GM19455 (cell line): ENCODE data around the gene RBM33.

Source experiments
- ATAC-seq: cut with Tn5 transposase; IDR thresholded peaks from one replicate; pipeline ENCODE4 v1.9.1; 2021; ENCODE audit not compliant: unreplicated experiment

Gene RBM33

DNA sequence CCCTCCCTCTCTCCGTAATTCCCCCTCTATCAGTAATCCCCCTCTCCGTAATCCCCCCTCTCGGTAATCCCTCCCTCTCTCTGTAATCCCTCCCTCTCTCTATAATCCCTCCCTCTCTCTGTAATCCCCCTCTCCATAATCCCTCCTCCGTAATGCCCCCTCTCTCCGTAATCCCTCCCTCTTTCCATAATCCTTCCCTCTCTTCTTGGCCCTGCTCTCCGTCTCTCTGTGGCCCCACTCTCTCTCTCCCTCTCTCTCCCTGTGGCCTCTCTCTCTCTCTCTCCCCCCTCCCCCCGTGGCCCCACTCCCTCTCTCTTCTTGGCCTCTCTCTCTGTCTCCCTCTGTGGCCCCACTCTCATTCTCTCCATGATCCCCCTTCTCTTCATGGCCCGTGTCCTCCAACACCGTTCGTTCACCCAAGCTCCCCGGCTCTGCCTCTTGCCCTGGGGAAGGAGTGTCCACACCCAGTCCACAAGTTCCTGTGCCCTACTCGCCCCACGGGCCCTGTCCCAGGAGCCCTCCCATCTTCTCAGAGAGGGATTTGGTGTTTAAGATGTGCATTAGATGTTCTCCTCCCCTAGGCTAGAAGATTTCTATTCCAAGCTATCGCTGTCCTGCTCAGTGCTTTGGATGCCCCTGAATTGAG lies 148.0 kb downstream of the RBM33 start:
- no peak for ATAC-seq

DNA sequence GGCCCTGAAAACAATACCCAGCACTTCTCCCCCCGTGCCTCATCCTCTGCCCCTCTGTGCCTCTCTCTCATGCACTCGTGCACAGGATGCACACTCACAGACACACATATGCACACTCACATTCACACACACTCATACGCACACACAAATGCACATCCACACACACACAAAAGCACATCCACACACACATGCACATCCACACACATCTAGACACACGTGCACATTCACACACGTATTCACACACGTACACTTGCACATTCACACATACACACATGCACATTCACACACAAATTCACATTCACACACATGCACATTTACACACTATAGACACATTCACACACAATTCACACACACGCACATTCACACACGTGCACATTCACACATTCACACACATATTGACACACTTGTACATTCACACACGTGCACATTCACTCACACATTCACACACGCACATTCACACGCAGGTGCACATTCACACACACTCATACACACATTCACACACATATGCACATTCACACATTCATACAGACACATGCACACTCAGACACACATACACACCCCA lies 148.6 kb downstream of the RBM33 start:
- no peak for ATAC-seq

DNA sequence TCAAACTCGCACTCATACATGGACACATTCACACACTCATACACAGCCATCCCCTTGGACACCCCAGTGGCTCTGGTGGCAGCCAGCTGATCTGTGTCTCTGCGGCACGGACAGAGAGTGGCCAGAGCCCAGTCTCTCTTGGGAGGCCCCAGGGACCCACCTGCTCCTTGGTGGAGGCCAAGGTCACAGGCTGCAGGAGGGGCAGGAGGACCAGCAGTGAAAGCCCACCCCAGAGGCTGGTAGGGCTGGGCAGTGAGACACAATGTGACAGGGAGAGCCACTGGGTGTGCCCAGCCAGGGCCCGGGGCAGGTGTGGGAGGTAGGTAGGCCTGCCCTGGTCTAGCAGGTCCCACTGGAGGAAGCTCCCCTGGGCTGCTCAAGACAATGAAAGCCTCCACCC lies 149.3 kb downstream of the RBM33 start:
- ATAC-seq, result no peak

DNA sequence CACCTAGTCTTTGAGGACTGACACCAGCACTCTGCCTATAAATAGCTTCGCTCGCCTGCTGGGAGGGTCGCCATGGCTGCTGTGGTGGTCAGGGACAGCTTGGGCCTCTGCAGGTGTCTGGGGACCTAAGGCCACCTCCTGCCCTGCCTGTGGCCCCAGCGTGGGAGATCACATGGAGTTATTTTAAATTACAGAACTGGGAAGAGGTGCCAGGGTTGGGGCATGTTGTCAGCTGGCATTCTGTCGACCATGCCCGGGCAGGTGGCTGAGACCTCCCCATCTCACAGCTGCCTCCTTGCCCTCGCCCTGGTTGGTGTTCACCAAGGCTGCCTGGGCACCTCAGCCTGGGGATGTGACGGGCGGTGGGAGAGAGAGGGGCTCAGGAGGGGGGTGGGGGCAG lies 149.7 kb downstream of the RBM33 start:
- ATAC-seq, result no peak

DNA sequence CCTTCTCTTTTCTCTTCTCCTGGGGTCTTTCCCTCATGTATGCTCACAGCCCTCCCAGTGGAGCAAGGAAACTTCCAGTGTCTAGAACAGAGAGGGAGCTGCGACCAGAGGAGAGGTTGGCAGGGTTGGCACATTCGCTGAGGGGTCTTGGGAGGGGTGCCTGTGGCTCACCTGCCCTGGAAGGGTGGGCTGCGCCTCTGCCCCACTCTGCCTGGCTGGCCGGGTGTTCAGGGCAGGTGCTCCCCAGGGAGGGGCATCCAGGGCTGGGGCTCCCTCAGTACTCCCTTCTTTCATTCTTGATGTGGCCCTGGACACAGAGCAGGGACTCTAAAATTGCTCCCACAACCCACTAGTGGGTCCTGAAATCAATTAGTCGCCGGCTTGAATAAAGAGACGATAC lies 150.9 kb downstream of the RBM33 start:
- no peak for ATAC-seq

DNA sequence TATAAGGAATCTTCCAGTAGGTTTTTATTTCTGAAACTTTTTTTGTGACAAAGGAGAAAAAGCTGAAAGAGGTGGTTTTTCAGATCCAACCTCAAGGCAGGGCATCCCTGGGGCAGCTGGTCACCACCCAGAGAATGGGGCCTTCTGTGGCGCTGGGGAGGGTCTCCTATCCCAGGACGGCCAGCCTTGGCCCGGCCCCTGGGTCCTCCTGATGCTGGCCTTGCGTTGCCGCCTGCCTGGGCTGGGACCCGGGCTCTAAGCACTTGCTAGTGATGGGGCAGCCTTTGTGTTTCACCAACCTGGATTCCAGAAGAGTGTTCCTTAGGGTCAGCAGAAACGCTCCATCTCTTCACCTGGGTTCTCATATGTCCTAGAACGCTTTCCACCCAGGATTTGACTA lies 151.5 kb downstream of the RBM33 start:
- no peak for ATAC-seq

DNA sequence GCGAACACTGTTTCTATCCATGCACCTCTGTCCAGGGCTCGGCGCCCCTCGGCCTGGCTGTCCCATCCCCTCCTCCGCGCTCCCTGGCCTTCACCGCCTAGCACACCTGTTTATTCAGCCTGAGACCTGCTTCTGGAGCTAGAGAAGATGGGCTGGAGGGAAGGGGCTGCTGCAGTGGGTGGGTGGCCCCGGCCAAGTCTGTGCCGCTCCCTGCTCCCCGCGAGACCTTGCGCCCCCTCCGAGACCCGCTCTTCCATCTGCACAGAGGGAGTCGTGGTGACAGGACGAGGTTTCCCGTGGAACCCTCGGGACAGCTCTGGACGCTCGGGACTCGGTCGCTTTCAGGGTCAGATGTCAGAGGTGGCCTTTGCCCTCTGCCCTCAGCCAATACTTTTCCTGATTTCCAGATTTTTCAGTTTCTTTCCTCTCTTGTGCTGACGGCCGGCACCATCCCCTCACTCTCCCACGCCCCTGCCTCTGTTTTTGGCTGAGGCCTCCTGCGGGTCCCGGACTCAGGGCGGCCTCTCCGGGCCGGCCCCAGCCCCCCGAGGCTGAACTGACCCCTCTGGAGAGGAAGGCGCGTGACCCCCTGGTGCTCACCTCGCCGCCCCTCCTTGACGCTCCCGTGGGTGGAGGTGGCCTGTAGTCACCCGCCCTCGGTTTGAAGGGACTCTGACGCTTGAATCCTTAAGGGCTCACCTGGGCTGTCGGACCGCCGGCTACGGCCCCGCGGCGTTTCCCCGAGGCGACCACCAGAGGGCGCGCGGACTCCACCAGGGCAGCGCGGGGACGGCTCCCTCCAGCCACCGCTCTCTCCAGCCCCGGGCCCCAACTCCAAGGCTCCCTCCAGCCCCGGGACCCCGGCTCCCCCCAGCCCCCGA lies 152.2 kb downstream of the RBM33 start:
- ATAC-seq, result no peak

DNA sequence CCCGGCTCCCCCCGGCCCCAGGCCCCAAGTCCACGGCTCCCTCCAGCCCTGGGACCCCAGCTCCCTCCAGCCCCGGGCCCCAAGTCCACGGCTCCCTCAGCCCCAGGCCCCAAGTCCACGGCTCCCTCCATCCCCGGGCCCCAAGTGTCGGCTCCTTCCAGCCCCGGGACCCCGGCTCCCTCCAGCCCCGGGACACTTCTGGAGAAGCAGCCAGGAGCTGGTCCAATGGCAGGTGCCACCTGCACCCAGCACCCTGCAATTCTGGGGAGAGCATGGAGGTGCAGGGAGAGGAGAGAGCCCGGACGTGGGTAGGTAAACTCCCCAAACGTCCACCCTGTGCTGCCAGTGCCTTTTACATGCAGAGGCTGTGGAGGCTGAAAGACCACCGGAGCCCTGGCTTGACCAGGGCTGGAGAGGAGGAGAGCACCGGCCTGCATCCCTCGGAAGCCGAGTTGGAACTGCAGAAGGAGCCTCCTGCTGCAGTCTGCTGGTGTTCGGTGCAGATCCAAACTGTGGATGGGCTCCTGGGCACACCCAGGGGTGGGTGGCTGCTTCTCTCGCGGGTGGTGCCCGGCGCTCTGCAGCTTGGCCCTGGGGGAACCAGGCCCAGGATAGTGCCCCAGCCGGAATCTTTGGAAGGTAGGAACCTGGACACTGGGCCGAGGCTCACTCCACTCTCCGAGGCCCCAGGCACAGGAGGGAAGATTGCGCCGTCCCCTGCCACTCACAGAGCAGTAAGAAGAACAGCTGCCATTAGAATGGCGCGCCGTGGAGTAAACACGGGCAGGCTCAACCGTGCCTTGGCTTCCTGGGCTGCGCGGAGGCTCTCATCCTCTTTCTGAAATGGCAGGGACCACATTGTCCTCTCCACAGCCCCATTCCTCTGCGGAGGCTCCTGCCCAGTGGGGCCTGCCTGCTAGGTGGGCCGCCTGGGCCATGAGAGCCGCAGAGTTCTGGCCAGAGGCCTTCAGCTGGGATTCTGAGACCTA lies 153.1 kb downstream of the RBM33 start:
- no peak for ATAC-seq

DNA sequence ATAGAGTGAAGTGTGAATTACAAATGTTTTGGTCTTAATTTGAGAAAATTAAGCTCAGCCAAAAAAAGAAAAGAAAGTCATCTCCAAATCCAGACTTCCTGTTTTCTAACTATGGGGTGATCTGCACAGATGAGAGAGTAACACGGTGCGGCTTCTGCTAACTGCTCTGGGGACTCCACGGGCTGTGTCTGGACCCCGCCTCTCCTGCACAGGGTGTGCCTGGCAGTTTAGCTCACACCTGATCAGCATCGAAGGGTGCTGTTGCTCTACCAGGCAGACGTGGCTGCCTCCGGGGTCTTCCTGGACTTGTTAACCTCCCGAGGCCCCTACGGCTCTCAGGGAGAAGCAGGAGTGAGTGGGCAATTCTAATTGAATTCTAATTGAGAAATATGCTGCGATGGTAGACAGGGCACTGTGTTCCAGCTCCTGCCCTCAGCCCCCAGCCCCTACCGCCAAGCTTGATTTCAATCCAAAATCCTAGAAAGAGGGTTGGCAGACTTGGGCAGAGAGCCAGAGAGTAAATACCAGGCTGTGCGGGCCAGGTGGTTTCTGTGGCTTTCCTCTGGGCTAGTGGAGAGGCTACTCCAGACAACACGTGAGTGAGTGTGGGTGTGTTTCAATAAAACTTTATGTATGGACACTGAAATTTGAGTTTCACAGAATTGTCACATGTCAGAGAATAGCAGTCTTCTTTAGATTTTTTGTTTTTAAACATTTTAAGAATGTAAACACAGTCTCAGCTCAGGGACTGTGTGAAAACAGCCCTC lies 154.4 kb downstream of the RBM33 start:
- ATAC-seq, result no peak

DNA sequence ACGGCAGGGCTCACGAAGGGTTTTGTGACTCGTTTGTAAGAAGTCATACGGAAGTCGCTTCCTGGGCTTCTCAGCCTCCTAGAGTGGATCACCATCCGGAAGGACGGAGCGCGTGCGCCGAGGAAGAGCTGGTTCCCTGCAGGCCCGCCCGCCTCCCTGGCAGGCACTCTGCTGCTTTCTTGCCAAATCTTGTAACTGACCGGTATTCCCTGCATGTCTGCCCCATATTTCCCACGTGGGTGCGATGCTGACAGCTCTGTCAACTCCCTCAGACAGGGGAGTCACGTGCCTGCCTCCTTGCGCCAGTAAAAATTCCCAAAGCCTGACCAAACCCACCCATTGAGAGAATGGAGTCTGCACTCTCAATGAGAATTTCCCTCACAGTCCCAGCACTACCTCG lies 155.1 kb downstream of the RBM33 start:
- ATAC-seq, result no peak

DNA sequence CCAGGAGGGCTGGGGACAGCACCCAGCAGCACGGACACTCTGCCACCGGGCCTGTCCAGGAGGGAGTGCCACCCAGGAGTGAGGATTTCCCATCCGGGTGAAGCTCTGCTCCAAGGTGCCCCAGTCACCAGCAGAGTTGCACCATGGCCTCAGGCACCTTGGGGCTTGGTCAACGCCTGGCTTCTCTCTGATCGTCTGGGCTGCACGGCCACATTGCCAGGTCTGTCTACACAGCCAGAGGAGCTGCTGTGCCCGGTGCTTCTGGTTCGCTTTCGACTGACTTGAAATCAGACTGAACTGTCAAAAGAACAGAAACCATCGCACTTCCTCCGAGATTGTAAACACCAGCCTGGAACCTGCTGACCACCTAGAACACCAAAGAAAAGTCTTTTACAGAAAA lies 155.8 kb downstream of the RBM33 start:
- ATAC-seq, result no peak

DNA sequence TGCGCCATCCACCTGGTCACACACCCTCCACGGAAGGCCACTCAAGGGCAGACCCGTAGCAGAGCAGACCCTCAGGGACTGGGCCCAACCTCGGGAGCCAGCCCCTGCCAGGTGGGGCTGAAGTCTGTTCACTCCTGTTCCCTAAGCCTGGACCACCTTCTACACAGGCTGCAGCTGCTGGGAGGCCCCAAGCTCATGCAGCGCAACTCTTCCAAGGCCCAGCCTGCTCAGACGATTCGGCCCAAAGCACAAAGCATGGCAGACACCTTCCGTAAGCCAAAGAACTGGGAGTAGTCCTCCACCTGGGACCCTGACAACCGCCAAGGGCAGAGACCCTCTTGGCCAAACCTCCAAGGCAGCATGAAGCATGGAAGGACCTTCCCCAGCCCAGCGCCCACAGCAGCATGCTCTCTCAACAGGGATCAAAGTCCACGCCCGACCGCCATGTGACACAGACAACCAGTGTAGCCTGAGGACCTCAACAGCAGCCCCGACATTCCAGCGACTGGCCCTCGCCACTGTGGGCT lies 156.3 kb downstream of the RBM33 start:
- no peak for ATAC-seq

DNA sequence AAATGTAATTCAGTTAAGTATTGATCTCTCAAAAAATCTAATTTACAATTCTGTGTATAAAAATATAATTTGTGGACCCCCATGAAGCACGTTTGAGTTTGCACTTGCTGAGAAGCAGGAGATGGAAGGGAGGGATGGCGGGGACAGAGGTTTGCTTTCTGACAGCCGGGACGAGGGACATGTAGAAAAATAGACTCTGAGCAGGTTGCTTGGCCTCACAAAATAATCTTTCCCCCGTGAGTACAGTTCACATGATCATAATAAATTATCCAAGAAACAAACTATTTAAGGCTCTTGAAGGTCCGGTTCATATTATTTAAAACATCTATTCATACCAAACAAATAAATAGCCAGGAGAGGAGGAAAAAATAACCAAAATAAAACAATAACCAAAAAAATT lies 157.8 kb downstream of the RBM33 start:
- ATAC-seq, result no peak

DNA sequence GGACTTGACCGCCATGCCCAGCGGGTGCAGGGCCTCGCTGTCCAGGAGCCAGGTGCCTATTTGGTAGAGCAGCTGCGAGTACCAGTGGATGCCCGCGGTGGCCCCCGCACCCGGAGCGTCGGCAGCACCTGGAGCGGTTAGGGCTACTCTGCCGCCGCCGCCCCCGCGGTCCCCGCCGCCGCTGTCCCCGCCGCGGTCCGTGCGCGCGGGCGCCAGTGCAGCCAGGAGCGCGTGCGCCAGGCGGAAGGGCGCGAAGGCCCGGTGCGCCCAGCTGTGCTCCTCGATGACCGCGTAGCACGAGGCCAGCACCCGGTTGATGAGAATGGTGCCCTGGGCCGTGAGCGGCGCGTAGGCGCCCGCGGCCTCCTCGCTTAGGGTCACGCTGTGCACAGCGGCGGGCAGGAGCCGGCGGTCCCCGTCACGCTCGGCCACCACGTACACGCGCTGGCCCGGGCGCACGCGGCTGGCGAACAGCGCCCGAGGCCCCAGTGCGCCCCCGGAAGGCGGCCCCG lies 158.5 kb downstream of the RBM33 start:
- ATAC-seq, result no peak

DNA sequence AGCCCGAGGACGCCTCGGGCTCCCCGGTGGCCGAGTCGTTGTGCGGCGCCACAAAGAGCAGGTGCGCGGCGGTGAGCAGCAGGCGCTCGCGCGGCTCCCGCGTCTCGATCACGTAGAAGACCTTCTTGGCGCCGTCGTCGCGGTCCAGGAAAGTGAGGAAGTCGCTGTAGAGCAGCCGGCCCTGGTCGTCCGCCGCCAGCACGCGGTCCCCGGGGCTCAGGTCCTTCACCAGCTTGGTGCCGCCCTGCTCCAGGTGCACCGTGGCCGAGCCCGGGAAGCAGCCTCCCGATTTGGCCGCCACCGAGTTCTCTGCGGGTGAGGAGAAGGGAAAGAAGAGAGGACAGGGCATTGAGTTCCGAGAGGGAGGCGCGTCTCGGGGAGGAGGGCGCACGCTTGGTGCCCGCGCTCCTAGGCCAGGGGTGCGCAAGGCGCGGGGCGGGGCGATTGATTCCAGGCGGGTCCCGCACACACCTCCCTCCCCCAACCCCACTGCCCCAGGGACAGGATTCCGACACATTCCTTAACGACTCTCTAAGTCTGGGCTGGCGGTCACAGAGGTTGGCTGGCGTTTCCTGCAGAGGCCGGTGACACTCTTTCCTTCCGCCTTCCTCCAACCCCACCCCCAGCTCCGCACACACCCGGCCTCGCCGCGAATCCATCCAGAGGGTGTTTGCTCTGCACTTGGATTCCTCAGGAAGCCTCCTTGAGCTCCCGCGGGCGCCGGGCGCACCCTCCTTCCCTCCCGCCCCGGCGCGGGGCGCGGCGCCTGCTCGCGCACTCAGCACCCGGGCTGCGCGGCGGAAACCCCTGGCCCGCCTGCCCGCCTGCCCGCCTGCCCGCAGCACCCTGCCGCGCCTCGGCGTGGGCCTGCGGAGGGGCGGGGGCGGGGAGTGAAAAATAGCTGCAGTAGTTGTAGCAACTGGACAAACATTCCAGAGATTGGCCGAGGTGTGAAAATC lies 159.2 kb downstream of the RBM33 start:
- no peak for ATAC-seq

DNA sequence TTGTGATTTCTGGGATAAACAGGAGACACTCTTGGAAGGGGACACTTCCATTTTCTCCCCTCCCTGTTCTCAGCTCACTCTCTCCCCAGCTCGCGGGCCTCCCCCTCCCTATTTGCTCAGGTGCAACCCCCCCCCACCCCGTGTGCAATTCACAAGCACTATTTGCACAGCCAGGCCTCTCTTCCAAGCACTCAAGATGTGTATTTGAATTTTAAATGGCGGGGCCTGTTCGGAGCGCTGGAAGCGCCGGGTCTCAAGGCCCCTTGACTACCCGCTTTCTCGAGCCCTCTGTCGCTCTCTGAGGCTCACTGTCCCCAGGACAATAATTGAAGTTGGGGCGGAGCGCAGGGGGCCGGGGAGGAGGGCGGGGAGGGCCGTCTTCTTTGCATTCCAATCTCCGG lies 160.0 kb downstream of the RBM33 start:
- no peak for ATAC-seq

DNA sequence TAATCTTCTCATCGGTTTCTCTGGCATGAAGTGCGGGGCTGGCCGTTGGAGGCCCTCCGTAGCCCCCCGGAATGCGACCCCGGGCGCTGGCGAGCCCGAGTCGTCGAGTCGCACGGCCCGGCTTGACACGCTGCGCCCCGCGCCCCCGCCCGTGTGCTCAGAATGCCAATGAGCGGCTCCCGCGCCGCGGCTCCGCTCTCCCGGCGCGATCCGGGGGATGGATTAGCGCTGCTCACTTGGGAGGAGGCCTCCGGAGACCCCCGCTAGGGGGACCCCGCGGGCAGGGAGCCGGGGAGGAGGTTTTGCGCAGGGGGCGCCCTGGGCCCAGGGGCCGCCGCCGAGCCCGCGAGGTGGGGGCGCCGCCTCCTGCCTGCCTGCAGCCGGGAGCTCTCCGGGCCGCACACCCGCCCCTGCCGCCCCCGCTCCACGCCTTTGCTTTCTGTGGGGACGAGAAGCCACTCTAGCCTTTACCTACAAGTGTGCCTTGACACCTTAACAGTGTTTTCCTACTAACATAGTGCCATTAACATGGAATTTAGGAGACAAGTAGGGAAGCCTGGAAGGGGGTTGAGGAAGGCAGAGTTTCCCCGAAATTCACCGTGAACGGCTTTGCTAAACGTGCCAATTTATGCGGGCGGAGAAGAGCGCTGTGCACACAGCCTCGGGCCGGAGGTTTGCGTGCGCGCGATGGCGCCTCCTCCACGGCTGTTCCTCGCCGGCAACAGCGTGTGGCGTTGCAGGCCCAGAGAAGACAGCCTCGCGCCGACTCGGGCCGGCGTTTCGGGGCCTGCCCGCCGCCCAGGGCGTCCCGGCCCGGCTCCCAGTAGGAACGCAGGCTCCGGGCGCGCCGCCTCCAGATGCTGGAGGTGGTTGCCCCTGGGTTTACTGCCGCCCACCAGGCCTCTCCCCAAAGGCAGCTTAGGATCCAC lies 160.7 kb downstream of the RBM33 start:
- ATAC-seq, result no peak

DNA sequence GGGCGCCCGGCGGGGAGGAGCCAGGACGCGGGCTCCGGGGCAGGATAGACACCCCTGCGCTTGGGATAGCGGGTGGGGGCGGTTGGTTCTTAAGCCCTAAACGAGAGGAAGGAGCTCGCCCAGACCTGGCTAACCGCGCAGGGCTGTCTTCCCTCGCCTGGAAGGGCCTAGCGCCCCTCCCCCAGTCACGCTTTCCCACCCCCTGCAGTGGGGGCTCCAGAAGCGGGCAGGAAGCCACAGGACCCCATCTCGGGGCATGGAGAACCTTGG lies 161.3 kb downstream of the RBM33 start:
- no peak for ATAC-seq
